SK-N-SH treated with all-trans-retinoic acid at 6 μM for 48 hours (cell line): ENCODE data around the gene ADCK1.

Experiments used
- CSDC2 ChIP-seq: fragments of 250-450 bp; sonication (Bioruptor Pico); IDR thresholded peaks from 2 replicates; pipeline ENCODE4 v1.5.0; 2020; ENCODE audit warnings: mild to moderate bottlenecking, moderate library complexity
- ESRRG ChIP-seq: fragments of 250-450 bp; sonication (Bioruptor Pico); IDR thresholded peaks from 2 replicates; pipeline ENCODE4 v1.6.1; 2021; ENCODE audit warnings: mild to moderate bottlenecking
- ISL1 ChIP-seq: fragments of 250-450 bp; sonication (Bioruptor Pico); IDR thresholded peaks from 2 replicates; pipeline ENCODE4 v2.1.2; 2022; ENCODE audit warnings: mild to moderate bottlenecking, moderate library complexity
- SNAI2 ChIP-seq: fragments of 250-450 bp; sonication (Bioruptor Pico); IDR thresholded peaks from 2 replicates; pipeline ENCODE4 v1.5.0; 2020; ENCODE audit warnings: mild to moderate bottlenecking, moderate library complexity
- ZFP3 ChIP-seq: fragments of 250-450 bp; sonication (Bioruptor Pico); IDR thresholded peaks from 2 replicates; pipeline ENCODE4 v1.5.0; 2020; ENCODE audit warnings: mild to moderate bottlenecking, moderate library complexity
- ZFP30 ChIP-seq: fragments of 450-650 bp; formaldehyde crosslinking; IDR thresholded peaks from 2 replicates; pipeline ENCODE4 v1.5.0; 2022; ENCODE audit warnings: mild to moderate bottlenecking, moderate library complexity
- ZNF565 ChIP-seq: fragments of 450-650 bp; formaldehyde crosslinking; conservative IDR thresholded peaks from 2 replicates; pipeline ENCODE4 v1.5.0; 2020; ENCODE audit warnings: low read depth, mild to moderate bottlenecking, moderate library complexity

- no peak for TF ChIP-seq ISL1 (CRISPR knock-in tag)
- TF ChIP-seq ZFP30 (CRISPR knock-in tag): no peak
- TF ChIP-seq CSDC2 (CRISPR knock-in tag): no peak
- TF ChIP-seq ZNF565: no peak
- TF ChIP-seq ZFP3 (CRISPR knock-in tag): no peak
- TF ChIP-seq SNAI2: no peak
- no peak for TF ChIP-seq ESRRG (CRISPR knock-in tag)
Observed at GRCh38 chr14:77918448-77918847, 118.5 kb downstream of the ADCK1 start.
